Measurements from ENCODE around the gene ZC3H4.

ZC3H4 gene

GRCh38 chr19:47039239-47039874, 74.2 kb downstream of the ZC3H4 start:
- no peak for DNase-seq (ENCODE audit: low spot score)
- no peak overlapping the region for H3K4me3 ChIP-seq
- no peak overlapping the region for H3K27ac ChIP-seq
- TF ChIP-seq CTCF (IDR thresholded peaks at IDR 0.05): no peak

- no peak overlapping the region for H3K27ac ChIP-seq
- no peak for DNase-seq (ENCODE audit: low spot score)
Measured at GRCh38 chr19:47037766-47038165, 75.8 kb downstream of the ZC3H4 start.

GRCh38 chr19:47036097-47036651, 77.4 kb downstream of the ZC3H4 start:
- peak overlapping the region; percentile 64 for H3K4me3 ChIP-seq
- no peak for DNase-seq (ENCODE audit: low spot score)
- peak; percentile 15 for TF ChIP-seq CTCF (IDR thresholded peaks at IDR 0.05)
- no peak overlapping the region for H3K27ac ChIP-seq

More at GRCh38 chr19:47037766-47038165, 75.8 kb downstream of the ZC3H4 start:
- no peak overlapping the region for H3K4me3 ChIP-seq
- TF ChIP-seq CTCF (IDR thresholded peaks at IDR 0.05): no peak

GRCh38 chr19:47035127-47036096, 78.2 kb downstream of the ZC3H4 start:
- TF ChIP-seq CTCF (IDR thresholded peaks at IDR 0.05): peak; percentile 91
- no peak overlapping the region for H3K27ac ChIP-seq
- peak overlapping the region; percentile 64 for H3K4me3 ChIP-seq
- DNase-seq (ENCODE audit: low spot score): no peak

- no peak for DNase-seq (ENCODE audit: low spot score)
- Histone ChIP-seq H3K27ac (no peak overlapping the region), H3K4me3 (no peak overlapping the region)
- peak; percentile 83 for TF ChIP-seq CTCF (IDR thresholded peaks at IDR 0.05)
Measured at GRCh38 chr19:47032171-47032811, 81.3 kb downstream of the ZC3H4 start.

GRCh38 chr19:47028195-47028601, 85.4 kb downstream of the ZC3H4 start:
- DNase-seq (ENCODE audit: low spot score): no peak
- Histone ChIP-seq H3K4me3 (no peak overlapping the region), H3K27ac (no peak overlapping the region)
- no peak for TF ChIP-seq CTCF (IDR thresholded peaks at IDR 0.05)
